KMS-11 (cell line): Measurements from ENCODE around the gene ANO6.

Experiments used
- H2AFZ ChIP-seq: fragments of 200-600 bp; sonication (generic); 2 replicates; pipeline ENCODE4 v1.6.1; 2016; ENCODE audit warnings: antibody characterized with exemption, mixed run types, low read depth
- H3K27ac ChIP-seq: fragments of 200-600 bp; sonication (generic); 2 replicates; pipeline ENCODE4 v1.6.1; 2016; ENCODE audit warnings: mild to moderate bottlenecking, mixed run types
- H3K27me3 ChIP-seq: fragments of 200-600 bp; sonication (generic); 2 replicates; pipeline ENCODE4 v1.6.1; 2017; ENCODE audit warnings: mild to moderate bottlenecking, low read depth, mixed run types, moderate library complexity; ENCODE audit not compliant: insufficient read depth
- H3K36me3 ChIP-seq: fragments of 200-600 bp; sonication (generic); 2 replicates; pipeline ENCODE4 v1.6.1; 2017; ENCODE audit warnings: mild to moderate bottlenecking, mixed run types; ENCODE audit not compliant: insufficient read depth
- H3K4me1 ChIP-seq: fragments of 200-600 bp; sonication (generic); 2 replicates; pipeline ENCODE4 v1.6.1; 2016; ENCODE audit warnings: mild to moderate bottlenecking, low read depth, mixed run types; ENCODE audit not compliant: poor library complexity, severe bottlenecking
- H3K4me2 ChIP-seq: fragments of 200-600 bp; sonication (generic); 2 replicates; pipeline ENCODE4 v1.7.0; 2016; ENCODE audit warnings: mild to moderate bottlenecking, mixed run types
- H3K4me3 ChIP-seq: fragments of 200-600 bp; sonication (generic); IDR thresholded peaks from 2 replicates; pipeline ENCODE4 v1.6.1; 2017; ENCODE audit warnings: low read depth, low read length, mixed read lengths; ENCODE audit not compliant: insufficient read depth
- H3K79me2 ChIP-seq: fragments of 200-600 bp; sonication (generic); 2 replicates; pipeline ENCODE4 v1.6.1; 2016; ENCODE audit warnings: low read depth, mixed run types; ENCODE audit not compliant: insufficient read depth
- H3K9ac ChIP-seq: fragments of 200-600 bp; sonication (generic); 2 replicates; pipeline ENCODE4 v1.6.1; 2016; ENCODE audit warnings: mild to moderate bottlenecking, mixed run types
- H4K20me1 ChIP-seq: fragments of 200-600 bp; sonication (generic); 2 replicates; pipeline ENCODE4 v1.6.1; 2016; ENCODE audit warnings: mild to moderate bottlenecking, mixed run types; ENCODE audit not compliant: insufficient read depth
- TF ChIP-seq, protein P1 (sequence below): fragments of 200-600 bp; sonication (generic); conservative IDR thresholded peaks from 2 replicates; pipeline ENCODE4 v1.6.1; 2017; ENCODE audit warnings: low read depth, mild to moderate bottlenecking, antibody characterized with exemption, low read length, moderate library complexity, mixed read lengths

Gene ANO6

DNA sequence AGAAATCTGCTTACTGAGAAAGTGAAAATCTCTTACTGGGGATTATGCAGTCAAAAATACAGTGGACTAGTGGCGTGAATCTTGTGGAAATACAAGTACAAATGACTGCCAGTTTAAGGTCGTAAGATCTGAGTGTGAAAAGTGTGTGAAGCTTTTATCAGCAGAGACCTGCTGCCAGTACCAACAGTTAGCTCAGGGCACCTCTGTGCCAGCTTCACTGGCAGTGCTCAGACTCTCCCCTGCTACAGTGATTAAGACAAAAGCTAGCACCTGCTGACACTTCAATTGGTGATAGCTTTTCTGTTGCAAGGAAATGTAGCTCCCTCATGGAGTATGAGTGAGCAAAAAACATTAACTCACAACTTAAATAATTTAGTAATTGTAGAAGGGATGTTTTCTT, 185.1 kb downstream of the ANO6 start:
- Histone ChIP-seq H3K27ac (no peak overlapping the region), H3K4me1 (no peaks in the 10 kb centered on the region), H3K36me3 (peaks cover 9% of the 10 kb centered on the region; the same call in 1 of the 2 replicates), H4K20me1 (no peaks in the 10 kb centered on the region), H2AFZ (no peak overlapping the region), H3K4me2 (no peak overlapping the region), H3K9ac (no peak overlapping the region), H3K4me3 (no peak overlapping the region), H3K27me3 (no peaks in the 10 kb centered on the region), H3K79me2 (no peaks in the 10 kb centered on the region)
- TF ChIP-seq, protein P1, sequence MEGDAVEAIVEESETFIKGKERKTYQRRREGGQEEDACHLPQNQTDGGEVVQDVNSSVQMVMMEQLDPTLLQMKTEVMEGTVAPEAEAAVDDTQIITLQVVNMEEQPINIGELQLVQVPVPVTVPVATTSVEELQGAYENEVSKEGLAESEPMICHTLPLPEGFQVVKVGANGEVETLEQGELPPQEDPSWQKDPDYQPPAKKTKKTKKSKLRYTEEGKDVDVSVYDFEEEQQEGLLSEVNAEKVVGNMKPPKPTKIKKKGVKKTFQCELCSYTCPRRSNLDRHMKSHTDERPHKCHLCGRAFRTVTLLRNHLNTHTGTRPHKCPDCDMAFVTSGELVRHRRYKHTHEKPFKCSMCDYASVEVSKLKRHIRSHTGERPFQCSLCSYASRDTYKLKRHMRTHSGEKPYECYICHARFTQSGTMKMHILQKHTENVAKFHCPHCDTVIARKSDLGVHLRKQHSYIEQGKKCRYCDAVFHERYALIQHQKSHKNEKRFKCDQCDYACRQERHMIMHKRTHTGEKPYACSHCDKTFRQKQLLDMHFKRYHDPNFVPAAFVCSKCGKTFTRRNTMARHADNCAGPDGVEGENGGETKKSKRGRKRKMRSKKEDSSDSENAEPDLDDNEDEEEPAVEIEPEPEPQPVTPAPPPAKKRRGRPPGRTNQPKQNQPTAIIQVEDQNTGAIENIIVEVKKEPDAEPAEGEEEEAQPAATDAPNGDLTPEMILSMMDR, result no peak

DNA sequence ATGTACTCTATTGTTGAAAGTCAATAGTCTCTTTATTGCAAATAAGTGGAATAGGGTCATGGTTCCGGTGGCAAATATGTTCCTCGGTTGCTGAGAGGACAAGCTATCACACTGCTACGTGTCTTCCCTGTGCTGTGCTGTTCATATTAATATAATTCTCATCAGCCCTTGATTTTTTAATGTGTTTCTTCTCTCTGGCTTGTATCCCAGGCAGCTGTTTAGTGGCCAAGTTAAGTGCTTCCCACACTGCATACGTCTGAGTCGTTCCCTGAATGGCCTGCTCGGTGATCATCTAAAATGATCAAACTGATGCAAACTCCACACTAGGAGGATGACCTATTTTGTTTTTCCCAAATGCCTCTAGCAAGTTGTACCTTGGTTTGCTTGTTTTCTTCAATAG, 186.4 kb downstream of the ANO6 start:
- no peak overlapping the region for H3K4me2 ChIP-seq
- peaks cover 7% of the 10 kb centered on the region; the same call in 1 of the 2 replicates for H3K36me3 ChIP-seq
- H3K4me3 ChIP-seq, result no peak overlapping the region
- H3K27ac ChIP-seq, result no peak overlapping the region
- no peaks in the 10 kb centered on the region for H3K79me2 ChIP-seq
- TF ChIP-seq, protein P1, result no peak
- H3K9ac ChIP-seq, result no peak overlapping the region
- H4K20me1 ChIP-seq, result no peaks in the 10 kb centered on the region
- H3K27me3 ChIP-seq, result no peaks in the 10 kb centered on the region
- no peaks in the 10 kb centered on the region for H3K4me1 ChIP-seq
- no peak overlapping the region for H2AFZ ChIP-seq

DNA sequence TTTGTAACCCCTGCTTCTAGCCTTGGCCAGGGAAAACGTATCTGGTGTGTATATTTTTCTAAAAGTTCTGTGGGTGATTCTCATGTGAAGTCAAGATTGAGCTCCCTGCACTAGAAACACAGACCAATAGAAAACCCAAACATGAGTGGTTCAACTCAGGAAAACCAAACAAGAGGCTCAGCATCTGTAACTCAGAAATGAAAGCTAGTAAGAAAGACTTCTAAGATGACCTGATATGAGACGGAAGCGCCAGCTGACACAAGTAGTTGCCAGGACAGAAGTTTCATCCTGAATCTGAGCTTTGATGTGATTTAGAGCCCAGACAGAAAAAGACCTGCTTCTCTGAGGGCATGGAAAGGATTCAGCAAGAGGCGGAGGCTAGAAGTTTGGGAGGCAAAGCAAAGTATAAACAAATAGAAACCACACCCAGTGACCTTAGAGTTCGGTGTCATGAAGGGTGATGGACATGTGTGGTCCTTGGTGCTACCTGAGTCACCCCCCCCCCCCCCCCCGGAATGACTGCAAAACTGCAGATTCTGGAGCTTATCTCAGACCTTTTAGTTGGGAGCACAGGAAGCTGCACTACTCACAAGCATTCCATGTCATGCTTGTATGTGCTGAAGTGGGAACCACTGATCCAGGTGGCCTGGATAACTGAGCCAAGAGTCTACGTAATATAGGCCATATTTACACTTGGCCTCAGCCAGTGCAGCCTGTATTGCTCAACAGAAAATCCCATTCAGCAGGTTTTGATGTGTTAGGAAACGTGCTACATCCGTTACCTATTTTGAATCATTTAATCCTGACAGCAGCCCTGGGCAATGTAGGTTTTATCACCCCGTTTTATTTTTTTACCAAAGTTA, 191.3 kb downstream of the ANO6 start:
- Histone ChIP-seq H3K27me3 (no peaks in the 10 kb centered on the region), H3K36me3 (peaks cover 7% of the 10 kb centered on the region), H3K27ac (no peak overlapping the region), H3K79me2 (no peaks in the 10 kb centered on the region), H3K4me1 (peaks cover 8% of the 10 kb centered on the region), H3K4me2 (no peak overlapping the region), H3K4me3 (no peak overlapping the region), H4K20me1 (no peaks in the 10 kb centered on the region), H3K9ac (no peak overlapping the region), H2AFZ (no peak overlapping the region)
- TF ChIP-seq, protein P1, result no peak

DNA sequence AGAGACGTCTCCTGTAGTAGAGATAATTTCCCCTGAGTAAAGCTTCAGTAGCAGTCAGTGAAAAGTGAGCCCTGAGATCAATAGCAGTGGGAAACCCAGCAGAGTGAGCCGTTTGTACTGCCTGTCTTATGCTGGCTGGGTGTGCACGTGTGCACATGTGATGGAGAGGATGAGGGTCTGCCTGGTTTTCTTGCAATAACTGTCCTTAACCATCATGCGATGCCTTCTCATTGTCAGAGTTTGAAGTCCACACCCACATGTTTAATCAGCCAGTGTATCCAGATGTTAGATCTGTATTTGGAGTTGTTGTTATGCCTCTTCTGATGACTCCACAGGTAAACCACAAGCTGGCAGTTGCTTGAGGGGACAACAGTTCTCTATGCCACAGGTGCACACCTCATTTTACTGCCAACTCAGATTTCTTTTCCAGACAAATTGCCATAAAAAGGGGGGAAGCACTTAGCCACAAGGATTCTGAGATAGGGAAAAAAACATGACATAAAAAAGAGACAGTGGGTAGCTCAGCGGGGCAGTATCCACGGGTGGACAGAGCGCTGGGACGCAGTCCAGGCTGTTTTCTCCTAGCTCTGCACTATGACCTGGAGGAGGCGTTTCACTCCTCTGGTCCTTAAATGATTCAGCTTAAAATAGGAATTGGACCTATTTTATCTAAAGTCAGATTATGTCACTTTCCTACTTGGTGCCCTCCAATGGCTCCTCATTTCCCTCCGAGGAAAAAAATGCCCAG, 192.3 kb downstream of the ANO6 start:
- Histone ChIP-seq H3K4me2 (no peak overlapping the region), H3K4me3 (no peak overlapping the region), H2AFZ (no peak overlapping the region), H3K79me2 (no peaks in the 10 kb centered on the region), H4K20me1 (no peaks in the 10 kb centered on the region), H3K9ac (no peak overlapping the region), H3K27ac (no peak overlapping the region), H3K36me3 (peaks cover 14% of the 10 kb centered on the region; the same call in 1 of the 2 replicates), H3K4me1 (peaks cover 8% of the 10 kb centered on the region), H3K27me3 (no peaks in the 10 kb centered on the region)
- TF ChIP-seq, protein P1, result no peak
